ENCODE data around the gene ATP9A.

DNA sequence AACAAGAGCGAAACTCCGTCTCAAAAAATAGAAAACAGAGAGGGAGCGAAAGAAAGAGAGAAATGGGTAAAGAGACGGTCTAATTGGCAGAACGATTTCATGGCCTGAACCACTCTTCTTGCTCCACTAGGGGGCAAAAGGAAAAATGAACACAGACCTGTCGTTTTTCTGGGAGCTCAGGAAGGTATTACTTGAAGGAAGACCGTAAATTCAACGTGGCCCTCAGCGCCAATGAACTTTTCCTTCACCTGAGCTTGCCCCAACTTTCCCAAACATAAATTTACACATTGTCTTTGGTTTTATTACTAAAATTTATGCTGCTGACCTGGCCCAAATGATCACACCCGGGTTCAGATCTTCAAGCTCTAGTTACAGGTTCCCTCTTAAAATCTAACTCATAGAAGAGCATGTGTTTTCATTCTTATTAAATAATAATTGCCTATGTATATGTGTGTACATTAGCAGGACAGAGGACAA lies 67.3 kb downstream of the ATP9A start:
- TF ChIP-seq, protein P1, sequence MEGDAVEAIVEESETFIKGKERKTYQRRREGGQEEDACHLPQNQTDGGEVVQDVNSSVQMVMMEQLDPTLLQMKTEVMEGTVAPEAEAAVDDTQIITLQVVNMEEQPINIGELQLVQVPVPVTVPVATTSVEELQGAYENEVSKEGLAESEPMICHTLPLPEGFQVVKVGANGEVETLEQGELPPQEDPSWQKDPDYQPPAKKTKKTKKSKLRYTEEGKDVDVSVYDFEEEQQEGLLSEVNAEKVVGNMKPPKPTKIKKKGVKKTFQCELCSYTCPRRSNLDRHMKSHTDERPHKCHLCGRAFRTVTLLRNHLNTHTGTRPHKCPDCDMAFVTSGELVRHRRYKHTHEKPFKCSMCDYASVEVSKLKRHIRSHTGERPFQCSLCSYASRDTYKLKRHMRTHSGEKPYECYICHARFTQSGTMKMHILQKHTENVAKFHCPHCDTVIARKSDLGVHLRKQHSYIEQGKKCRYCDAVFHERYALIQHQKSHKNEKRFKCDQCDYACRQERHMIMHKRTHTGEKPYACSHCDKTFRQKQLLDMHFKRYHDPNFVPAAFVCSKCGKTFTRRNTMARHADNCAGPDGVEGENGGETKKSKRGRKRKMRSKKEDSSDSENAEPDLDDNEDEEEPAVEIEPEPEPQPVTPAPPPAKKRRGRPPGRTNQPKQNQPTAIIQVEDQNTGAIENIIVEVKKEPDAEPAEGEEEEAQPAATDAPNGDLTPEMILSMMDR (IDR thresholded peaks at IDR 0.05), result peak; percentile 42 to 62 (median 47)
- TF ChIP-seq EP300 (IDR thresholded peaks at IDR 0.05), result no peak

All from tibial nerve (tissue), 4 donors.